ENCODE data around the gene RASSF7. TPM values are rescaled to one million over a fixed set of nuclear protein-coding genes. Genes with fewer than 3 reads are reported as not detected.

The RASSF7 gene
- total and polyA plus RNA-seq, 2 donors (not counting 3 experiments of a cell fraction or from before 2014, with no cell fraction given): 14.1 to 19.9 TPM

DNA sequence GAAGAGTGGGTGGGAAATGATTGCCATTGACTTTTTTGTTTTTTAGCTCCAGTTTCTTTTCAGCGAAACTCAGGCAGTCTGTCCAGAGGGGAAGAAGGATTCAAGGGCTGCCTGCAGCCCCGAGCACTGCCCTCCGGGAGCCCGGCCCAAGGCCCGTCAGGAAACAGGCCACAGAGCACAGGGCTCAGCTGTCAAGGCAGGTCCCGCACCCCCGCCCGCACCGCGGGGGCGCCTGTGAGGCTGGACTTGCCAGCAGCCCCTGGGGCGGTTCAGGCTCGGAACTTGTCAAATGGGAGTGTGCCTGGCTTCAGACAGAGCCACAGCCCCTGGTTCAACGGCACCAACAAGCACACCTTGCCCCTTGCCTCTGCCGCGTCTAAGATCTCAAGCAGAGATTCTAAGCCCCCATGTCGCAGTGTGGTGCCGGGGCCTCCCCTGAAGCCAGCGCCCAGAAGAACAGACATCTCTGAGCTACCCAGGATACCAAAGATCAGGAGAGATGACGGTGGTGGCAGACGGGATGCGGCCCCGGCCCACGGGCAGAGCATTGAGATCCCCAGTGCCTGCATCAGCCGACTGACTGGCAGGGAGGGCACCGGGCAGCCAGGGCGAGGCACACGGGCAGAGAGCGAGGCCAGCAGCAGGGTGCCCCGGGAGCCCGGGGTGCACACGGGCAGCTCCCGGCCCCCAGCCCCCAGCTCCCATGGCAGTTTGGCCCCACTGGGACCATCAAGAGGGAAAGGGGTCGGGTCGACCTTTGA is 46.4 kb downstream of the RASSF7 start:
- DNase-seq (ENCODE audit: low read depth, low spot score) (no peak), FAIRE-seq (no peak)
- Histone ChIP-seq H3K27ac (ENCODE audit: insufficient read depth, low read depth, low read length) (no peak overlapping the region), H3K9me1 (replicated peaks; ENCODE audit: control insufficient read depth, extremely low read depth, insufficient read depth, low read length) (no peaks in the 10 kb centered on the region), H3K4me1 (ENCODE audit: control insufficient read depth, extremely low read depth, insufficient read depth, low read length) (no peaks in the 10 kb centered on the region), H3K4me2 (ENCODE audit: insufficient read depth, low read length) (no peak overlapping the region), H3K79me2 (ENCODE audit: control insufficient read depth, insufficient read depth, low read length) (no peaks in the 10 kb centered on the region), H3K9me3 (replicated peaks; ENCODE audit: control insufficient read depth, insufficient read depth, low read length) (no peaks in the 10 kb centered on the region), H4K20me1 (replicated peaks; ENCODE audit: control insufficient read depth, extremely low read depth, insufficient read depth, low read length) (no peaks in the 10 kb centered on the region), H3K9ac (replicated peaks; ENCODE audit: extremely low read depth, insufficient read depth, low read length) (no peak overlapping the region), H3K4me3 (replicated peaks in 1 of 3; ENCODE audit: insufficient read depth in 1 of 3, low read depth in 1 of 3, low read length in 3 of 3) (no peak overlapping the region), H2AFZ (ENCODE audit: low read depth, low read length) (no peak overlapping the region), H3K36me3 (ENCODE audit: control insufficient read depth in 2 of 2, extremely low read depth in 1 of 2, insufficient read depth in 2 of 2, low read length in 2 of 2) (peaks cover 19 to 73% of the 10 kb centered on the region in 2 experiments), H3K27me3 (ENCODE audit: control insufficient read depth in 2 of 2, insufficient read depth in 2 of 2, low read length in 2 of 2) (no peaks in the 10 kb centered on the region)
- POLR2A ChIA-PET: no interaction called here
- CTCF ChIA-PET: no interaction called here
- no peak for TF ChIP-seq POLR2A (IDR thresholded peaks at IDR 0.05; ENCODE audit: low read depth, low read length)
- TF ChIP-seq POLR2AphosphoS5 (IDR thresholded peaks at IDR 0.05; ENCODE audit: insufficient read depth, low read depth, low read length): no peak
- no peak for TF ChIP-seq EZH2 (IDR thresholded peaks at IDR 0.05; ENCODE audit: borderline replicate concordance, low read depth, low read length, severe bottlenecking)
- no peak for TF ChIP-seq MYC (IDR thresholded peaks at IDR 0.05; ENCODE audit: low read depth, low read length)
- TF ChIP-seq FOS (IDR thresholded peaks at IDR 0.05; ENCODE audit: borderline replicate concordance, insufficient read depth, low read length): no peak
- TF ChIP-seq, protein P1, sequence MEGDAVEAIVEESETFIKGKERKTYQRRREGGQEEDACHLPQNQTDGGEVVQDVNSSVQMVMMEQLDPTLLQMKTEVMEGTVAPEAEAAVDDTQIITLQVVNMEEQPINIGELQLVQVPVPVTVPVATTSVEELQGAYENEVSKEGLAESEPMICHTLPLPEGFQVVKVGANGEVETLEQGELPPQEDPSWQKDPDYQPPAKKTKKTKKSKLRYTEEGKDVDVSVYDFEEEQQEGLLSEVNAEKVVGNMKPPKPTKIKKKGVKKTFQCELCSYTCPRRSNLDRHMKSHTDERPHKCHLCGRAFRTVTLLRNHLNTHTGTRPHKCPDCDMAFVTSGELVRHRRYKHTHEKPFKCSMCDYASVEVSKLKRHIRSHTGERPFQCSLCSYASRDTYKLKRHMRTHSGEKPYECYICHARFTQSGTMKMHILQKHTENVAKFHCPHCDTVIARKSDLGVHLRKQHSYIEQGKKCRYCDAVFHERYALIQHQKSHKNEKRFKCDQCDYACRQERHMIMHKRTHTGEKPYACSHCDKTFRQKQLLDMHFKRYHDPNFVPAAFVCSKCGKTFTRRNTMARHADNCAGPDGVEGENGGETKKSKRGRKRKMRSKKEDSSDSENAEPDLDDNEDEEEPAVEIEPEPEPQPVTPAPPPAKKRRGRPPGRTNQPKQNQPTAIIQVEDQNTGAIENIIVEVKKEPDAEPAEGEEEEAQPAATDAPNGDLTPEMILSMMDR (IDR thresholded peaks at IDR 0.05; ENCODE audit: extremely low read depth in 1 of 2, insufficient read depth in 1 of 2, low read depth in 1 of 2, low read length in 2 of 2): no peak
- TF ChIP-seq, protein P2, sequence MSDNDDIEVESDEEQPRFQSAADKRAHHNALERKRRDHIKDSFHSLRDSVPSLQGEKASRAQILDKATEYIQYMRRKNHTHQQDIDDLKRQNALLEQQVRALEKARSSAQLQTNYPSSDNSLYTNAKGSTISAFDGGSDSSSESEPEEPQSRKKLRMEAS (IDR thresholded peaks at IDR 0.05; ENCODE audit: insufficient read depth, insufficient read length): no peak
- TF ChIP-seq JUN (IDR thresholded peaks at IDR 0.05; ENCODE audit: borderline replicate concordance, insufficient read depth, insufficient read length, low read depth): no peak
- no peak for TF ChIP-seq GATA2 (IDR thresholded peaks at IDR 0.05; ENCODE audit: insufficient read depth, insufficient read length, low read depth, low read length)
- no TSS peak for BruUV-seq (replicated peaks)
- intact Hi-C loops (cut with micrococcal nuclease) (no loop called here), dilution Hi-C loops (cut with MboI; ENCODE audit: extremely low pct_ligation_motif_present, low sequenced_read_pairs) (no loop called here)
